Measurements from ENCODE around the gene PRR5. TPM values are rescaled to one million over a fixed set of nuclear protein-coding genes. Genes with fewer than 3 reads are reported as not detected.
"Not testable (repeated sequence)": the region's sequence is repeated elsewhere in the genome, so short reads cannot be mapped to it uniquely, and the experiment has no call there.

Gene PRR5
- total RNA-seq, 1 donor from 2014 or later = 17.2 TPM

DNA sequence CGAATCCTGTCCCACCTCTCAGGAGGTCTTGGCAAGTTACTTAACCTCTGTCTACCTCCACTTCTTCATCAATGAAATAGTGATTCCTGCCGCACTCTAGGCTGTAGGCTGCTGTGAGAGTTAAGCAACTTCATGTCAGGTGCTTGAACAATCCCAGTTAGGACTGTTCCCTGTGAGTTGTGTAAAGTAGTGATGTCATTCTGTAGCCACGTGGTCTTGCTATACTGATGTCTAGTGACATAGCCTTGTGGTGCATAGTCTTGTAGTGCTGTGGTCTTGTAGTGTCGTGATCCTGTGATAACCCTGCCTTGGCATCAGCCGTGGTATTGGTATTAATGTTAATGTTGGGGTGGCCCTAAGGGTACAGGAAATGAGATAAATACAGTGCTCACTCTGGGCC is 30.3 kb upstream of the PRR5 start:
- H3K36me3 ChIP-seq (ENCODE audit: control insufficient read depth in 3 of 3, insufficient read depth in 3 of 3, low read length in 3 of 3) = no peaks in the 10 kb centered on the region
- no peak overlapping the region for H3K27ac ChIP-seq (ENCODE audit: low read depth, low read length)
- H3K9me3 ChIP-seq (ENCODE audit: control insufficient read depth in 3 of 3, low read length in 3 of 3) = no peaks in the 10 kb centered on the region
- H3K4me1 ChIP-seq (ENCODE audit: control insufficient read depth in 3 of 3, insufficient read depth in 3 of 3, low read length in 3 of 3) = peaks cover 3 to 10% (median 5%) of the 10 kb centered on the region in 3 donors
- peaks cover 12 to 26% (median 15%) of the 10 kb centered on the region in 3 donors for H3K27me3 ChIP-seq (ENCODE audit: control insufficient read depth in 3 of 3, insufficient read depth in 3 of 3, low read length in 3 of 3)
- H3K9ac ChIP-seq (ENCODE audit: low read depth in 1 of 3, low read length in 3 of 3) = no peak overlapping the region
- H3K4me3 ChIP-seq (ENCODE audit: low read length in 3 of 3) = no peak overlapping the region

DNA sequence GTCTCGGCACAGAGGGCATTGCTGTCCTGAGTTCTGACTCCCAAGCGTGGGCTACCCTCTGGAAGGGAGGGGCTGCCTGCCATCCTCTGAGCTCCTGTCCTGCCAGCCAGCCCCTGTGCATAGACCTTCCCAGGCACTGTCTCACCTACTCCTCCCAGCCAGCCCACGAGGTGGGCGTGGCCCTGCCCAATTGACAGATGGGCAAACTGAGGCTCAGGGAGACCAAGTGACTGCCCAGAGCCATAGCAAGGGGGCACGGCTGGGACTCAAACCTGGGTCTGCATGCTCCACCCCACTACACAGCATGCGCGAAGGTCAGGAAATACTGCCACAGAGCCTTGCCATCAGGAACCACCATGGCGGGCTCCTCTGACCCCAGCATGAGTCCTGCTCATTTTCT is 29.4 kb upstream of the PRR5 start:
- Histone ChIP-seq H3K36me3 (ENCODE audit: control insufficient read depth in 3 of 3, insufficient read depth in 3 of 3, low read length in 3 of 3) (no peaks in the 10 kb centered on the region), H3K27me3 (ENCODE audit: control insufficient read depth in 3 of 3, insufficient read depth in 3 of 3, low read length in 3 of 3) (peaks cover 9 to 23% (median 19%) of the 10 kb centered on the region in 3 donors), H3K27ac (ENCODE audit: low read depth, low read length) (no peak overlapping the region), H3K4me3 (ENCODE audit: low read length in 3 of 3) (no peak overlapping the region), H3K9ac (ENCODE audit: low read depth in 1 of 3, low read length in 3 of 3) (no peak overlapping the region), H3K4me1 (ENCODE audit: control insufficient read depth in 3 of 3, insufficient read depth in 3 of 3, low read length in 3 of 3) (peaks cover 5 to 7% (median 7%) of the 10 kb centered on the region in 3 donors), H3K9me3 (ENCODE audit: control insufficient read depth in 3 of 3, low read length in 3 of 3) (no peaks in the 10 kb centered on the region)

DNA sequence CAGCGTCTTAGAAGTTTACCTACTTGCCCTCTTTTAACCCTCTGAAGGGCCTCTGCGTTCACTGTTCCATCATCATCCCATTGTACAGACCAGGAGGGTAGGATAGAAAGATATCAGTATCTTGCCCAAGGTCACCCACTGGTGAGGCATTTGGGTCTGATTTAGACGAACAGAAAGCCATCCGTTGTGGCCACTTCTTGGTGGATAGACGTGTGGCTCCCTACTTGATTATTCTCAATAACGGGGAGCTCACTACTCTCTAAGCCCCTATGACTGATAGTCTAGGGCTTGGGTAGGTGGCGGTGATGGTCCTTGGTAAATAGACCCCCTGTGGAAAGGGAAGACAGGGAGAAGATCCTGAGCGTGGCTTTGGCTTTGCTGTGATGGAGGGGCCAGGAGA is 28.6 kb upstream of the PRR5 start:
- H3K27me3 ChIP-seq (ENCODE audit: control insufficient read depth in 3 of 3, insufficient read depth in 3 of 3, low read length in 3 of 3) = peaks cover 6 to 20% (median 19%) of the 10 kb centered on the region in 3 donors
- H3K4me3 ChIP-seq (ENCODE audit: low read length in 3 of 3) = no peak overlapping the region
- H3K4me1 ChIP-seq (ENCODE audit: control insufficient read depth in 3 of 3, insufficient read depth in 3 of 3, low read length in 3 of 3) = peaks cover 5 to 7% (median 7%) of the 10 kb centered on the region in 3 donors
- no peaks in the 10 kb centered on the region for H3K9me3 ChIP-seq (ENCODE audit: control insufficient read depth in 3 of 3, low read length in 3 of 3)
- H3K9ac ChIP-seq (ENCODE audit: low read depth in 1 of 3, low read length in 3 of 3) = no peak overlapping the region
- no peak overlapping the region for H3K27ac ChIP-seq (ENCODE audit: low read depth, low read length)
- H3K36me3 ChIP-seq (ENCODE audit: control insufficient read depth in 3 of 3, insufficient read depth in 3 of 3, low read length in 3 of 3) = no peaks in the 10 kb centered on the region

DNA sequence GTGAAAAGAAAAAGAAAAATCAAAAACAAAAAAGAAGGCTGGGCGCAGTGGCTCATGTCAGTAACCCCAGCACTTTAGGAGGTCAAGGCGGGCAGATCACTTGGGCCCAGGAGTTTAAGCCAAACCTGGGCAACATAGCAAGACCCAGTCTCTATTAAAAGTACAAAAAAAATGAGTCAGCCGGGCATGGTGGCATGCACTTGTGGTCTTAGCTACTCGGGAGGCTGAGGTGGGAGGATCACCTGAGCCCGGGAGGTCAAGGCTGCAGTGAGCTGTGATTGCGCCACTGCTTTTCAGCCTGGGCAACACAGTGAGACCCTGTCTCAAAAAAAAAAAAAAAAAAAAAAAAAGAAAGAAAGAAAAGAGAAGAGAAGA is 26.0 kb upstream of the PRR5 start:
- H3K9me3 ChIP-seq (ENCODE audit: control insufficient read depth in 3 of 3, low read length in 3 of 3); H3K36me3 ChIP-seq (ENCODE audit: control insufficient read depth in 3 of 3, insufficient read depth in 3 of 3, low read length in 3 of 3): not testable (repeated sequence)

DNA sequence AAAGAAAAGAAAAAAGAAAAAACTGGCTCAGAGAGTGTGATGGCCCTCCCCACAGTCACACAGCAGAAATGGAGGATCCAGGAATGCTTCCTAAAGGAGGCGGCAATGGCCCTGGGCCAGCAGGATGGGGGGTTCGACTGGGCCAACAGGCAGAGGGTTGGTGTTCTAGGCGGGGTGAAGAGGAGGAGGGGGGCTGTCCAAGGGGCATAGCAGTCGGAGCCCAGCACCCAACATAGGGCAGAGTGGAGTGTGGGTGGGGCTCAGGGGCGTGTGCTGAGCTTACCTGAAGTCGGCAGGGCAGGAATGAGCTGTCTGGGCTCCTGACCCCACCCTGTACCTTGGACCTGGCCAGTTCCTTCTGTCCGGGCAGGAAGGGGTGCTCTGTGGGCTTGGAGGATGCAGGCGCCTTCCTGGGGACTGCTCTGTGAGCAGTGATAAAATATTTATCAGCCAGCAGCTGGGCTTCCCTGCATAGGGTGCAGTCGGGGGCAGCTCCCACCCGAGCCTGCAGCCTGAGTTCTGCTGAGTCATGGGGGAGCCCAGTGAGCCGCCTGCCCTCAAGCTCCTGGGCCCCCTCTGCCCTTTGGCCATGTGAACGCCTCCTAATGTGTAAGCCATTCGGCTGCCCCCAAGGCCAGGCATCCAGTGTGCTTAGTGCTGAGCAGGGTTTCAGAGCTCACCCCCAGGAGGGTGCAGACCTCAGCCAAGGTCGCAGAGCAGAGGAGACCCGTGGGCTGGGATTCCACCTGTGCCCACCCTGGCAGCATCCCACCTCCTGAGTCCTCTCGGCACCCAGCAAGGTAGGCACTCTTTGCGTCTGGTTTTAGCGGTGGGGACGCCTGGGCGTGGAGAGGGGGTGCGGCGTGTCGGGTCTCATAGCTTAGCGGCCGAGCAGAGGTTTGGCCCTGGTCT is 25.3 kb upstream of the PRR5 start:
- Histone ChIP-seq H3K9me3 (ENCODE audit: control insufficient read depth in 3 of 3, low read length in 3 of 3) (no peaks in the 10 kb centered on the region), H3K9ac (ENCODE audit: low read depth in 1 of 3, low read length in 3 of 3) (no peak overlapping the region), H3K4me1 (ENCODE audit: control insufficient read depth in 3 of 3, insufficient read depth in 3 of 3, low read length in 3 of 3) (peaks cover 0 to 7% (median 2%) of the 10 kb centered on the region in 3 donors), H3K27ac (ENCODE audit: low read depth, low read length) (no peak overlapping the region), H3K36me3 (ENCODE audit: control insufficient read depth in 3 of 3, insufficient read depth in 3 of 3, low read length in 3 of 3) (no peaks in the 10 kb centered on the region), H3K27me3 (ENCODE audit: control insufficient read depth in 3 of 3, insufficient read depth in 3 of 3, low read length in 3 of 3) (peaks cover 0 to 8% (median 3%) of the 10 kb centered on the region in 3 donors), H3K4me3 (ENCODE audit: low read length in 3 of 3) (no peak overlapping the region)

More for the DNA sequence above, 26.0 kb upstream of the PRR5 start:
- not testable (repeated sequence) for H3K4me1 ChIP-seq (ENCODE audit: control insufficient read depth in 3 of 3, insufficient read depth in 3 of 3, low read length in 3 of 3); H3K9ac ChIP-seq (ENCODE audit: low read depth in 1 of 3, low read length in 3 of 3); H3K27me3 ChIP-seq (ENCODE audit: control insufficient read depth in 3 of 3, insufficient read depth in 3 of 3, low read length in 3 of 3); H3K27ac ChIP-seq (ENCODE audit: low read depth, low read length); H3K4me3 ChIP-seq (ENCODE audit: low read length in 3 of 3)

DNA sequence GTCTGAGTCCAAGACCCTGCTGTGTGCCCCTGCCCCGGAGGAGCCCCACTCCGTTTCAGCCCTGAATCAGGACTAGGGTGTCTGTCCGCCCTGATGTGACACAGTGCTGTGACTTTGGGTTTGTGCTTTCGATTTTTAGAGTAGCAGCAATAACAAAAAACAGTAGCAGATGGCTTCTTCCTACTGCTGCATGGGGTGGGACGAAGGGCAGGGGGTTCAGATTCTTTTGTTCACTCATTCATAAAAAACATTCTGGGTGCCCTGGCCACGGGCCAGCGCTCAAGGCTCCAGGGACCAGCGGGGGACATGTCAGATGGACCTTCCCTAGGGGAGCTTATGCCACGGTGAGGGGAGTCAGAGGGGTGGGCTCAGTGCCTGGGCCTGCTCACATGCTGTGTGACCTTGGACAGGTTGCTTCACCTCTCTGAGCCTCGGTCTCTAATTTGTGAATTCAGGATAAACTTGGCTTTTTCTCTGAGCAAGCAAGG is 24.6 kb upstream of the PRR5 start:
- H3K4me1 ChIP-seq (ENCODE audit: control insufficient read depth in 3 of 3, insufficient read depth in 3 of 3, low read length in 3 of 3) = peaks cover 0 to 7% (median 2%) of the 10 kb centered on the region in 3 donors
- no peak overlapping the region for H3K9ac ChIP-seq (ENCODE audit: low read depth in 1 of 3, low read length in 3 of 3)
- peaks cover 0 to 8% (median 3%) of the 10 kb centered on the region in 3 donors for H3K27me3 ChIP-seq (ENCODE audit: control insufficient read depth in 3 of 3, insufficient read depth in 3 of 3, low read length in 3 of 3)
- no peaks in the 10 kb centered on the region for H3K9me3 ChIP-seq (ENCODE audit: control insufficient read depth in 3 of 3, low read length in 3 of 3)
- H3K4me3 ChIP-seq (ENCODE audit: low read length in 3 of 3) = no peak overlapping the region
- no peaks in the 10 kb centered on the region for H3K36me3 ChIP-seq (ENCODE audit: control insufficient read depth in 3 of 3, insufficient read depth in 3 of 3, low read length in 3 of 3)
- H3K27ac ChIP-seq (ENCODE audit: low read depth, low read length) = no peak overlapping the region

DNA sequence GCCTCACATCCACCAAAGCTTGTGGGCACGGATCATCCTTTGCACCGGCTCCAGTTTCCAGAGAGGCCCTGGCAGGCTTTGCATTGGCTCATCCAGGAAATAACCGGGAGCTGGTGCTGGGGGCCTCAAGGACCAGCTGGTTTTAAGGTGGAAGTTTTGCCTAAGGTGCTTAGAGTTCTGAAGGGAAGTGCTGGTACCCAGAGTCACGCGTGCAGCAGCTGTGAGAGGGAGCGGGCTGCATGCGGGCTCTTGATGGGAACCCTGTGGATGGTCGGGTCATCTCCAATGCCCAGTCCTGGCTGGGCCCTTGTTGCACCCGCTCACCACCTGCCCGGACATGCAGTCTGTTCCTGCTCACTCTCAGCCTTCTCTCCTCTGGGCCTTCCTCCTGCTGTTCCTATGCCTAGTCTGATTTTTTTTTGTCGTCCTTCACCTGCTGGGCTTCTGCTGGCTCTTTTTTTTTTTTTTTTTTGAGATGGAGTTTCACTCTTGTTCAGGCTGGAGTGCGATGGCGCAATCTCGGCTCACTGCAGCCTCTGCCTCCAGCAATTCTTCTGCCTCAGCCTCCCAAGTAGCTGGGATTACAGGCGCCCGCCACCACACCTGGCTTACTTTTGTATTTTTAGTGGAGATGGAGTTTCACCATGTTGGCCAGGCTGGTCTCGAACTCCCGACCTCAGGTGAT is 24.0 kb upstream of the PRR5 start:
- Histone ChIP-seq H3K9ac (ENCODE audit: low read depth in 1 of 3, low read length in 3 of 3) (no peak overlapping the region), H3K27me3 (ENCODE audit: control insufficient read depth in 3 of 3, insufficient read depth in 3 of 3, low read length in 3 of 3) (peaks cover 0 to 8% (median 3%) of the 10 kb centered on the region in 3 donors), H3K36me3 (ENCODE audit: control insufficient read depth in 3 of 3, insufficient read depth in 3 of 3, low read length in 3 of 3) (no peaks in the 10 kb centered on the region), H3K27ac (ENCODE audit: low read depth, low read length) (no peak overlapping the region), H3K4me1 (ENCODE audit: control insufficient read depth in 3 of 3, insufficient read depth in 3 of 3, low read length in 3 of 3) (peaks cover 0 to 7% (median 2%) of the 10 kb centered on the region in 3 donors), H3K4me3 (ENCODE audit: low read length in 3 of 3) (no peak overlapping the region), H3K9me3 (ENCODE audit: control insufficient read depth in 3 of 3, low read length in 3 of 3) (no peaks in the 10 kb centered on the region)

DNA sequence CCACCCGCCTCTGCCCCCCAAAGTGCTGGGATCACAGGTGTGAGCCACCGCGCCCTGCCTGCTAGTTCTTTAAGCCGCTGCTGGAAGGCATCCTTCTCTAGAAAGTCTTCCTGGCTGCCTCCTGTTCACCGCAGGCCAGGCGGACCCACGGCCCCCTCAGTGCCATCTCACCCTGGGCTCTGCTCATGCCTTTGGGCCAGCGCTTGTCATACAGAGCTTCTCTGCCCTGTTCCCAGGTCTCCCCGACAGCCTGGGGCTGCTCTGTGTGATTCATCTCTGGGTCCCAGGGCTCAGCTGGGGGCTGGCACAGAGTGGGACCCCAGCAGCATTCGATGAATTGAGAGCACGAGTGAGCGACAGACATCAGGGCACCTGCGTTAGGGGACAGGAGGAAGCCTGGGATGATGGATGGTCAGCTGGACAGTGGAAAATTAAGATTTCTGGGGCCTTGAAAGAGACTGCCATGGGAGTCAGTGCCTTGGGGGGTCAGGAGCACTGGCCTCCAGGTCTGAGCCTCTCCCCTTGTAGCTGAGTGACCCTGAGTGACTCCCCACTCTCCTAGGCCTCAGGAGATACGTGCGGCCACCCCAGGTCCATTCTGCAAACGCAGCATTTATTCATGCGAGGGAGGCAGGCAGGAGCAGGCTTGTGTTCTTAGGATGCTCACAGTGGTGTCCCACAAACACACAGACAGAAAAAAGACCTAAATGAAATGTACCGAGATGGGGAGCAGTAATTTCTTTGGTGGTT is 23.3 kb upstream of the PRR5 start:
- Histone ChIP-seq H3K4me3 (ENCODE audit: low read length in 3 of 3) (no peak overlapping the region), H3K4me1 (ENCODE audit: control insufficient read depth in 3 of 3, insufficient read depth in 3 of 3, low read length in 3 of 3) (peaks cover 0 to 7% (median 2%) of the 10 kb centered on the region in 3 donors), H3K9me3 (ENCODE audit: control insufficient read depth in 3 of 3, low read length in 3 of 3) (no peaks in the 10 kb centered on the region), H3K27me3 (ENCODE audit: control insufficient read depth in 3 of 3, insufficient read depth in 3 of 3, low read length in 3 of 3) (peaks cover 0 to 8% (median 3%) of the 10 kb centered on the region in 3 donors), H3K36me3 (ENCODE audit: control insufficient read depth in 3 of 3, insufficient read depth in 3 of 3, low read length in 3 of 3) (no peaks in the 10 kb centered on the region), H3K27ac (ENCODE audit: low read depth, low read length) (no peak overlapping the region), H3K9ac (ENCODE audit: low read depth in 1 of 3, low read length in 3 of 3) (no peak overlapping the region)

DNA sequence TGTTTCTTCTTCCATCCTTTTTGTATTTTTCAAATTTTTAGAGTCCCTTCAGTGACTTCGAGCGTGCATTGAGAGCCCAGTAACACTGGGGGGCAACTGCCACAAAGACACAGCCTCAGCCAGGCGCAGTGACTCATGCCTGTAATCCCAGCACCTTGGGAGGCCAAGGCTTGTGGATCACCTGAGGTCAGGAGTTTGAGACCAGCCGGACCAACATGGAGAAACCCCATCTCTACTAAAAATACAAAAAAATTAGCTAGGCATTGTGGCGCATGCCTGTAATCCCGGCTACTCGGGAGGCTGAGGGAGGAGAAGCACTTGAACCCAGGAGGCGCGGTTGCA is 22.7 kb upstream of the PRR5 start:
- not testable (repeated sequence) for H3K27me3 ChIP-seq (ENCODE audit: control insufficient read depth in 3 of 3, insufficient read depth in 3 of 3, low read length in 3 of 3); H3K9ac ChIP-seq (ENCODE audit: low read depth in 1 of 3, low read length in 3 of 3); H3K27ac ChIP-seq (ENCODE audit: low read depth, low read length)

More for the DNA sequence above, 22.7 kb upstream of the PRR5 start:
- H3K4me3 ChIP-seq (ENCODE audit: low read length in 3 of 3); H3K9me3 ChIP-seq (ENCODE audit: control insufficient read depth in 3 of 3, low read length in 3 of 3); H3K4me1 ChIP-seq (ENCODE audit: control insufficient read depth in 3 of 3, insufficient read depth in 3 of 3, low read length in 3 of 3); H3K36me3 ChIP-seq (ENCODE audit: control insufficient read depth in 3 of 3, insufficient read depth in 3 of 3, low read length in 3 of 3): not testable (repeated sequence)
